Mesothelial cell of epicardium (in vitro differentiated cells): ENCODE results near the gene TGM3. TPM values are rescaled to one million over a fixed set of nuclear protein-coding genes. Genes with fewer than 3 reads are reported as not detected.

ENCODE experiments used
- DNase-seq, 2 experiments: peaks; one replicate each; pipeline ENCODE4 v3.0.0; 2021; ENCODE audit warnings: low spot score in 2 of 2; ENCODE audit not compliant: unreplicated experiment in 2 of 2
- H3K27ac Mint-ChIP-seq: 2 replicates; pipeline ENCODE4 v1.8.0; 2021; ENCODE audit warnings: mixed read lengths
- H3K27me3 Mint-ChIP-seq: 2 replicates; pipeline ENCODE4 v1.8.0; 2021; ENCODE audit warnings: low read depth, mixed read lengths
- H3K36me3 Mint-ChIP-seq: 2 replicates; pipeline ENCODE4 v1.8.0; 2021; ENCODE audit warnings: mixed read lengths
- H3K4me1 Mint-ChIP-seq: 2 replicates; pipeline ENCODE4 v1.8.0; 2021; ENCODE audit warnings: mixed read lengths
- H3K4me3 Mint-ChIP-seq: 2 replicates; pipeline ENCODE4 v1.8.0; 2021; ENCODE audit warnings: mild to moderate bottlenecking, moderate library complexity, mixed read lengths
- H3K9me3 Mint-ChIP-seq: 2 replicates; pipeline ENCODE4 v1.8.0; 2021; ENCODE audit warnings: mixed read lengths
- total RNA-seq: library from RNA; stranded (reverse); gene quantifications from 3 replicates; pipeline ENCODE4 v1.2.1, GENCODE V29; 2021
- TF ChIP-seq, protein P1 (sequence below): fragments of 200-600 bp; sonication (generic); IDR thresholded peaks from one replicate; pipeline ENCODE4 v1.5.0; 2021; ENCODE audit warnings: antibody characterized with exemption; ENCODE audit not compliant: unreplicated experiment

The TGM3 gene
- total RNA-seq, 1 donor from 2014 or later, result 0.13 TPM

DNA sequence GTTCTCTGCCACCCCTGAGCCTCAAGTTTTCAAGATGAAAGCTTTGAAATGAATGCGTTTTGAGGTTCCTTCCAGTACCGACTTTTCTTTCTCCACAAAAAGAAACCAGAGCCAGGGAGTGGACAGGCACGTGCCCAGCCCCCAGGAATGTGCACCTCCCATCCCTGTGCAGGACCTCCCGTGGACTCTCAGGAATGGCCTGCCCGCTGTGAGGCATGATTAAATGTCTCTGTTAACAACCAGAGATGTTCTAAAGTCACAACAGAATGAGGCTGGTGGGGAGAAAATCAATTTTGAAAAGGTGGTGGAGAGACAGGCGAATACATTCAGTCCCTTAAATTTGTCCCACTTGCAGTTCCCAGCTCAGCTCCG lies 1.5 kb downstream of the TGM3 start:
- H3K4me1 Mint-ChIP-seq, result peaks cover 15% of the 10 kb centered on the region
- H3K27ac Mint-ChIP-seq, result no peak overlapping the region
- peaks cover 6% of the 10 kb centered on the region for H3K27me3 Mint-ChIP-seq
- H3K4me3 Mint-ChIP-seq, result no peak overlapping the region
- H3K36me3 Mint-ChIP-seq, result no peaks in the 10 kb centered on the region
- DNase-seq, result no peak
- TF ChIP-seq, protein P1, sequence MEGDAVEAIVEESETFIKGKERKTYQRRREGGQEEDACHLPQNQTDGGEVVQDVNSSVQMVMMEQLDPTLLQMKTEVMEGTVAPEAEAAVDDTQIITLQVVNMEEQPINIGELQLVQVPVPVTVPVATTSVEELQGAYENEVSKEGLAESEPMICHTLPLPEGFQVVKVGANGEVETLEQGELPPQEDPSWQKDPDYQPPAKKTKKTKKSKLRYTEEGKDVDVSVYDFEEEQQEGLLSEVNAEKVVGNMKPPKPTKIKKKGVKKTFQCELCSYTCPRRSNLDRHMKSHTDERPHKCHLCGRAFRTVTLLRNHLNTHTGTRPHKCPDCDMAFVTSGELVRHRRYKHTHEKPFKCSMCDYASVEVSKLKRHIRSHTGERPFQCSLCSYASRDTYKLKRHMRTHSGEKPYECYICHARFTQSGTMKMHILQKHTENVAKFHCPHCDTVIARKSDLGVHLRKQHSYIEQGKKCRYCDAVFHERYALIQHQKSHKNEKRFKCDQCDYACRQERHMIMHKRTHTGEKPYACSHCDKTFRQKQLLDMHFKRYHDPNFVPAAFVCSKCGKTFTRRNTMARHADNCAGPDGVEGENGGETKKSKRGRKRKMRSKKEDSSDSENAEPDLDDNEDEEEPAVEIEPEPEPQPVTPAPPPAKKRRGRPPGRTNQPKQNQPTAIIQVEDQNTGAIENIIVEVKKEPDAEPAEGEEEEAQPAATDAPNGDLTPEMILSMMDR, result no peak
- no peaks in the 10 kb centered on the region for H3K9me3 Mint-ChIP-seq

- no peak overlapping the region for H3K27ac Mint-ChIP-seq
- peaks cover 7% of the 10 kb centered on the region for H3K27me3 Mint-ChIP-seq
- TF ChIP-seq, protein P1, result no peak
- peaks cover 10% of the 10 kb centered on the region for H3K4me1 Mint-ChIP-seq
- no peaks in the 10 kb centered on the region for H3K9me3 Mint-ChIP-seq
- no peak for DNase-seq
- H3K36me3 Mint-ChIP-seq, result no peaks in the 10 kb centered on the region
- H3K4me3 Mint-ChIP-seq, result no peak overlapping the region
Observed at GRCh38 chr20:2298116-2298515, 2.3 kb downstream of the TGM3 start.

DNA sequence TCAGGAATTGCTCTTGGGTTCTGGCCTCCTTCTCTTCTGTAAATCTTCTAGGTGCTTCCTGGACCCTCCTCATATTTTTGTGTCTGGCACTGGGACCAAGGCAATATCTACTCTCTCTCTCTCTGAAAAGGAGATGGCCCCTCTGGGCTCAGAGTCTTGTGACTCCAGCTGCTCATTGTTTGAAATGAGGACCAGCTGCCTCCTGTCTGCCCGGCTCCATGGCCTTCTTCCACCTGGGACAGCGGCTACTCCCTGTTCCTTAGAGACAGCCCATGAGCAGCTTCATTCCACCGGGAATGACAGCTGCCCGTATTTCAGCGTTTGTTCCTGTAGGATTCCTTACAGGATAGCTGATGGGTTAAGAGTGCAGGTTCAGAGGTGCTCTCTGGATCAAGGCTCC lies 2.9 kb downstream of the TGM3 start:
- H3K27me3 Mint-ChIP-seq, result peaks cover 7% of the 10 kb centered on the region
- no peaks in the 10 kb centered on the region for H3K9me3 Mint-ChIP-seq
- DNase-seq, result no peak
- TF ChIP-seq, protein P1, result no peak
- no peaks in the 10 kb centered on the region for H3K36me3 Mint-ChIP-seq
- H3K4me3 Mint-ChIP-seq, result no peak overlapping the region
- no peak overlapping the region for H3K27ac Mint-ChIP-seq
- peaks cover 10% of the 10 kb centered on the region for H3K4me1 Mint-ChIP-seq

- DNase-seq, result no peak
- Mint-ChIP-seq H3K4me1 (peaks cover 10% of the 10 kb centered on the region), H3K27me3 (peaks cover 7% of the 10 kb centered on the region), H3K9me3 (no peaks in the 10 kb centered on the region), H3K36me3 (no peaks in the 10 kb centered on the region), H3K4me3 (no peak overlapping the region), H3K27ac (no peak overlapping the region)
- TF ChIP-seq, protein P1, result no peak
Observed at GRCh38 chr20:2299301-2299700, 3.5 kb downstream of the TGM3 start.

DNA sequence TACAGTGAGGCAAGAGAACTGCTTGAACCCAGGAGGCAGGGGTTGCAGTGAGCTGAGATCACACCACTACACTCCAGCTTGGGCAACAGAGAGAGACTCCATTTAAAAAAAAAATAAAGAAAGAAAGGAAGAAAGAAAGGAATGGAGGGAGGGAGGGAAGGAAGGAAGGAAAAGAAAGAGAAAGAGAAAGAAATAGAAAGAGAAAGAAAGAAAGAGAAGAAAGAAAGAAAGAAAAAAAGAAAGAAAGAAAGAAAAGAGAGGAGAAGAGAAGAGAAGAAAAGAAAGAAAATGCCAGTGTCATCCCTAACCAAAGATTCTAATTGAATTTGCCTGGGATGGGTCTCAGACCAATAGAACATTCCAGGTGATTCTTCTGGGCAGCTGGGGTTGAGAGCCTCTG lies 4.2 kb downstream of the TGM3 start:
- H3K27me3 Mint-ChIP-seq, result peaks cover 10% of the 10 kb centered on the region
- H3K36me3 Mint-ChIP-seq, result no peaks in the 10 kb centered on the region
- no peak overlapping the region for H3K27ac Mint-ChIP-seq
- no peak overlapping the region for H3K4me3 Mint-ChIP-seq
- H3K4me1 Mint-ChIP-seq, result peaks cover 10% of the 10 kb centered on the region
- no peak for DNase-seq
- TF ChIP-seq, protein P1, result no peak
- H3K9me3 Mint-ChIP-seq, result no peaks in the 10 kb centered on the region

- Mint-ChIP-seq H3K4me3 (no peak overlapping the region), H3K27ac (no peak overlapping the region), H3K36me3 (no peaks in the 10 kb centered on the region), H3K4me1 (peaks cover 10% of the 10 kb centered on the region), H3K9me3 (no peaks in the 10 kb centered on the region), H3K27me3 (peaks cover 11% of the 10 kb centered on the region)
- DNase-seq, result no peak
- TF ChIP-seq, protein P1, result no peak
Observed at GRCh38 chr20:2300420-2300819, 4.6 kb downstream of the TGM3 start.
